ENCODE measurements around the gene ACAD8. TPM values are rescaled to one million over a fixed set of nuclear protein-coding genes. Genes with fewer than 3 reads are reported as not detected.
A peak's percentile ranks its signal among the peaks of the same experiment; 100 is the strongest.

ACAD8 gene
- total and polyA plus RNA-seq, 12 donors: 21.6 to 52.2 (median 38.7) TPM

- intact Hi-C loops (cut with DNase I): no loop called here
- no peaks in the 10 kb centered on the region for H3K4me1 ChIP-seq
- TF ChIP-seq CTCF (IDR thresholded peaks at IDR 0.05): peak in 6 of 9 donors; percentile 26 to 51 (median 30)
- 54 to 68% methylated on average over 7 of the region's 7 CpGs for WGBS, 2 donors
- DNase-seq (no peak), ATAC-seq (peak in 4 of 8 donors; percentile 20 to 39 (median 24))
- no peaks in the 10 kb centered on the region for H3K9me3 ChIP-seq
- no peak overlapping the region for H3K4me3 ChIP-seq
- no peaks in the 10 kb centered on the region for H3K27me3 ChIP-seq
- H3K27ac ChIP-seq: no peak overlapping the region
- peaks cover 0 to 99% (median 86%) of the 10 kb centered on the region in 9 donors for H3K36me3 ChIP-seq
Measured at GRCh38 chr11:134244593-134244992, 8.8 kb upstream of the ACAD8 start.

DNA sequence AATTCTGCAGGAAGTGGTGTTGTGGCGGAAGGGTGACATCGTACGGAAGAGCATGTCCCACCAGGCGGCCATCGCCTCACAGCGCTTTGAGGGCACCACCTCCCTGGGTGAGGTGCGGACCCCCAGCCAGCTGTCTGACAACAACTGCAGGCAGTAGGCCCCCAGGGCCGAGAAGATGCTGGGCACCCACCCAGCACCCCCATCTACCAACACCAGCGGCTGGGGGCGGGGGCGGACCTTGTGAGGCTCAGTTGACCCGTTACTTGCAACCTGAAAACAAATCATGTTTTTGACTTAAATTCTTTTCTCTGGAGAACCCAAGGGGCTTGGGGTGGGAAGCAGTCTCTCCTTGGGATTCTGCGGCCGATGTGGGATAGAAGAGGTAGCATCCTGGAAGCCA, 7.9 kb upstream of the ACAD8 start:
- no peak for TF ChIP-seq CTCF (IDR thresholded peaks at IDR 0.05)
- intact Hi-C loops (cut with DNase I): no loop called here
- Histone ChIP-seq H3K27ac (no peak overlapping the region), H3K4me1 (peaks cover 0 to 6% (median 0%) of the 10 kb centered on the region in 9 donors), H3K27me3 (no peaks in the 10 kb centered on the region), H3K4me3 (no peak overlapping the region), H3K9me3 (no peaks in the 10 kb centered on the region), H3K36me3 (peaks cover 0 to 99% (median 89%) of the 10 kb centered on the region in 9 donors)
- 93 to 94% methylated on average over 14 of the region's 14 CpGs for WGBS, 2 donors
- ATAC-seq (no peak), DNase-seq (no peak)

DNA sequence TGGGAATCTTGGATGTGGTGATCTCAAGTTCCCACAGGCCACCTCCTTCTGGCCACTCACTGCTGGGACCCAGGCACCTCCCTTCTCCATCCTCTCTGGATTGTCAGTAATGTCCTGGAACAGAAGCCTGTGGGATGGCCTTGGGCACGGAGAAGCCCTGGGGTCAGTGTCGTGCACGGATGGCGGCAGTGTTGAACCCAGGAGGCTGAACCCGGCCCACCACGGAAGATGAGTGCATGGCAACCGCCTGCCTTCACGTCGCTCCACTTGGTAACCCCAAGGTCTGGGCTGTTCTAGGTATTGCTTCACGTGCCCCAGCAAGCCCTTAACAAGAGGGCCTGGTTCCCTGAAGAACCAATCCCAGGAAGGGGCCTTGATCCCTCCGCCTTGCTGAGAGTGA, 7.3 kb upstream of the ACAD8 start:
- peaks cover 0 to 9% (median 0%) of the 10 kb centered on the region in 9 donors for H3K4me1 ChIP-seq
- no peaks in the 10 kb centered on the region for H3K27me3 ChIP-seq
- no peak overlapping the region for H3K4me3 ChIP-seq
- DNase-seq: no peak
- H3K27ac ChIP-seq: no peak overlapping the region
- ATAC-seq: no peak
- TF ChIP-seq CTCF (IDR thresholded peaks at IDR 0.05): no peak
- 90 to 94% methylated on average over 11 of the region's 11 CpGs for WGBS, 2 donors
- peaks cover 0 to 100% (median 87%) of the 10 kb centered on the region in 9 donors for H3K36me3 ChIP-seq
- intact Hi-C loops (cut with DNase I): no loop called here
- H3K9me3 ChIP-seq: no peaks in the 10 kb centered on the region

DNA sequence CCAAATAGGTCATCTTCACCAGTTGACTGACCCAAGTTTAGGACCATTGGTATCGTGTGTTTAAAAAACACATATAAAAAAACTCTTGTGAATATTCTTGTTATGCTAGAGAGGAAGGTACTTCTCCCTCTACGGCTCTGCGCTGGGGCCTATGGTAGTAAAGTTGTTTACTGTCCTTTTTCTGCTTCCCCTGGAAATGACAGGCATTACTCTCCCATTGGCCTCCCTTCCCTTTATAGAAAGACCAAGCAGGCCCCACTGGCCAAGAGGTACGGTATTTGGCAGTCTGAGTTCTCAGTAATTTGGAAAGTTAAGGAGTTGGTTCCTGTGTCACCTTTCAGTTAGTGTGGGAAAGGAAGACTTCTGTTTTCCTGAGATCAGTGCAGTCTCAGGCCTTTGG, 6.7 kb upstream of the ACAD8 start:
- H3K36me3 ChIP-seq: peaks cover 0 to 100% (median 81%) of the 10 kb centered on the region in 9 donors
- no peak overlapping the region for H3K4me3 ChIP-seq
- 81% methylated on average over 4 of the region's 4 CpGs for WGBS, 2 donors
- DNase-seq (no peak), ATAC-seq (no peak)
- no peak overlapping the region for H3K27ac ChIP-seq
- TF ChIP-seq CTCF (IDR thresholded peaks at IDR 0.05): no peak
- H3K4me1 ChIP-seq: peaks cover 0 to 11% (median 3%) of the 10 kb centered on the region in 9 donors
- no peaks in the 10 kb centered on the region for H3K27me3 ChIP-seq
- intact Hi-C loops (cut with DNase I): no loop called here
- no peaks in the 10 kb centered on the region for H3K9me3 ChIP-seq
